ENCODE results near the gene SKIC8. TPM values are rescaled to one million over a fixed set of nuclear protein-coding genes. Genes with fewer than 3 reads are reported as not detected.

SKIC8 gene
- total and polyA plus RNA-seq, 9 donors, result 50.2 to 65.0 (median 54.9) TPM

DNA sequence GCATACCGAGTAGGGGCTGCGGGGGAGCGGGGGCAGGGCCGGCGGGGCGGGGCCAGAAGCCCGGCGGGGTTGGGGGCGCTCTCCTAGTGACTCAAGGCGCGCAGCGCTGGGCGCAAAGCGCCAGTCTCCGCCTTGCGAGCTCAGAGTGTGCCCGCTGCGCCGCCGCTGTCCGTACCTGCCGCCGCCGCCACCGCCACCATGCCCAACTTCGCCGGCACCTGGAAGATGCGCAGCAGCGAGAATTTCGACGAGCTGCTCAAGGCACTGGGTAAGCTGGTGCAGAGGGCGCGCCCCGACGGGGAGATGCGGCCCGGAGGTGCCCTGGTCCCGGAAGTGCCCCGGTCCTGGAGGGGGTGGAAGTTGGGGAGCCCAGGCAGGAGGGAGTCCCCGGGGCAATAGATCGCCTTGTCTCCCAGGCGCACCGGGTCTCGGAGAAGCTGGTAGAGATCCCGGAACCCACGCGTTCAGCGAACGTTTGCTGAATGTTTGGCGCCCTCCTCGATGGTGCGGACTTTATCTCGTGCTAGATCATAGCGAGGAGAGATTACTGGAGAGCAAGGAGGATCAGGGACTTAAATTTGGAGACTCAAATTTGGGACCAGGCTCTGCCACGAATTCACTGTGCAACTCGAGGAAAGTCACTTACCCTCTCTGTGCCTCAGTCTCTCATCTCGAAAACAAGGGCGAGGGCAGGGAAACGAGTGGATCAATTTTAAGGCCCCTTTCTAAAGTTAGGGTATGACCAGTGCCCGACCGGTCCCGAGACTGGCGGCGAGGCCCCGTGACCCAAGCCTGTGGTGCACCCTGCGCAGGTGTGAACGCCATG lies 41.0 kb upstream of the SKIC8 start, which contains the start of gene CRABP1:
TSS of gene CRABP1 (plus strand) at position 123 of the 826 bp plus-strand sequence. CDS start at position 199, 76 bp downstream.
- Histone ChIP-seq H3K4me1 (ENCODE audit: control insufficient read depth, insufficient read depth, low read length) (peaks cover 27% of the 10 kb centered on the region), H3K9me3 (replicated peaks; ENCODE audit: control insufficient read depth, low read depth, low read length) (no peaks in the 10 kb centered on the region), H3K4me3 (ENCODE audit: low read length) (peak within 1 kb of the TSS; percentile 44), H3K36me3 (ENCODE audit: control insufficient read depth, insufficient read depth, low read length) (no peaks in the 10 kb centered on the region), H3K27me3 (ENCODE audit: control insufficient read depth, insufficient read depth, low read length) (peaks cover 69% of the 10 kb centered on the region), H3K27ac (ENCODE audit: low read length) (peak within 1 kb of the TSS; percentile 49)
- 1% methylated on average over 64 of the region's 67 CpGs for WGBS (ENCODE audit: insufficient coverage)
- no peak for DNase-seq

DNA sequence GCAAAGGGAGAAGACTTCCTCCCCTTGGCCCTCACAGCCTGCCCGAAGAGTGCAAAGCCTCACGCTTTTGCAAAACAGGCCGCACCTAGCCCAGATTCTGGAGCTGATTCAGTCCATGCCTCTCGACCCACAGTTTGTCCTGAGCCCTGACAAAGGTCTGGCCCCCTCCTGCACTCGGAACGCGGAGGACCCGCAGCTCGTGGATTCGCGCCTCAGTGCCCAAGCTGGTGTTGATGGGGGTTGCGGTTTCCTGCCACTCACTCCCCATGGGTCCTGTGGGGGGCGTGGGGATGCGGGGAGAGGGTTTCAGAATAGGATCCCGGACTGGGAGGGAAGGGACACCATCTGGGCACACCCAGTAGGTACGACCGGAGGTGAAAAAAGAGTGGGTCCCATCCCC lies 40.1 kb upstream of the SKIC8 start:
- Histone ChIP-seq H3K36me3 (ENCODE audit: control insufficient read depth, insufficient read depth, low read length) (no peaks in the 10 kb centered on the region), H3K4me3 (ENCODE audit: low read length) (no peak overlapping the region), H3K27me3 (ENCODE audit: control insufficient read depth, insufficient read depth, low read length) (peaks cover 69% of the 10 kb centered on the region), H3K4me1 (ENCODE audit: control insufficient read depth, insufficient read depth, low read length) (peaks cover 25% of the 10 kb centered on the region), H3K9me3 (replicated peaks; ENCODE audit: control insufficient read depth, low read depth, low read length) (no peaks in the 10 kb centered on the region), H3K27ac (ENCODE audit: low read length) (no peak overlapping the region)
- WGBS (ENCODE audit: insufficient coverage), result 38% methylated on average over 10 of the region's 17 CpGs
- no peak for DNase-seq

DNA sequence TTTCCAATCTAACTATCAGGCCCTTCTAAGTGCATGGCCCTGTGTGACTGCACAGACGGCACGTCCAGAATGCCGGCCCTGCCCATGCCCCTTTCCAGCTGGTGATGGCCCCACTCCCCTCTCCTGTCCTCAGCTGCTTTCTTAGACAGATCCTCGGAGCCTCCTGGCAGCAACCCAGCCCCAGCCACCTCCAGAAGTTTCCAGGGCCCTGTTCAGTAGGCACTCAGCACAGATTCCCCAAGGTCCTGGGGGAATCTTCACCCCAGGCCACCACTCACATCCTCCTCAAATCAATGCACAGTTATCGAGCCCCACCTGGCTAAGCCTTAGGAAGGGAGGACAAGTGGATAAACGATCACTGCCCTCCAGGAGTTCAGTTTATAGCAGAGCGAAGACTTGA lies 39.4 kb upstream of the SKIC8 start:
- no peak for DNase-seq
- Histone ChIP-seq H3K36me3 (ENCODE audit: control insufficient read depth, insufficient read depth, low read length) (no peaks in the 10 kb centered on the region), H3K4me1 (ENCODE audit: control insufficient read depth, insufficient read depth, low read length) (peaks cover 22% of the 10 kb centered on the region), H3K27me3 (ENCODE audit: control insufficient read depth, insufficient read depth, low read length) (peaks cover 71% of the 10 kb centered on the region), H3K4me3 (ENCODE audit: low read length) (no peak overlapping the region), H3K9me3 (replicated peaks; ENCODE audit: control insufficient read depth, low read depth, low read length) (no peaks in the 10 kb centered on the region), H3K27ac (ENCODE audit: low read length) (no peak overlapping the region)
- WGBS (ENCODE audit: insufficient coverage), result 63% methylated on average over 6 of the region's 7 CpGs

DNA sequence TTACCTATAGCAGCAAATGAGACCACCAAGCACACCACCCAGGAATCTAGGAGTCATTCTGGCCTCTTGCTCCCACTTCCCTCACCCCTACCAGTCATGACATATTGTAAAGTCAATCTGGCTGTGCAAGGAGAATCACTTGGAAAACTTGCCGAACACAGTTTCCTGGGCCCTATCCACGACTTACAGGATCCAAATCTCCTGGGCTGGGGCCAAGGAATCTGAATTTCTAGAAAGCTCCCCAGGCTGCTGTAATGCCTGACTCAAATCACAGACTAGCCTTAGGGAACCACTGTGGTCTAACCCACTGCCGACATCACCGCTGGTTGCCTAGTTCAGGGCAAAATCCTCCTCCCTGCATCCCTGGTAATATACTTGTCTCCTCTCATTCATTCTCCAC lies 36.6 kb upstream of the SKIC8 start:
- 67% methylated on average over 4 of the region's 4 CpGs for WGBS (ENCODE audit: insufficient coverage)
- H3K9me3 ChIP-seq (replicated peaks; ENCODE audit: control insufficient read depth, low read depth, low read length), result no peaks in the 10 kb centered on the region
- no peak for DNase-seq
- peaks cover 12% of the 10 kb centered on the region for H3K4me1 ChIP-seq (ENCODE audit: control insufficient read depth, insufficient read depth, low read length)
- peaks cover 44% of the 10 kb centered on the region for H3K27me3 ChIP-seq (ENCODE audit: control insufficient read depth, insufficient read depth, low read length)
- H3K4me3 ChIP-seq (ENCODE audit: low read length), result no peak overlapping the region
- H3K36me3 ChIP-seq (ENCODE audit: control insufficient read depth, insufficient read depth, low read length), result no peaks in the 10 kb centered on the region
- no peak overlapping the region for H3K27ac ChIP-seq (ENCODE audit: low read length)

DNA sequence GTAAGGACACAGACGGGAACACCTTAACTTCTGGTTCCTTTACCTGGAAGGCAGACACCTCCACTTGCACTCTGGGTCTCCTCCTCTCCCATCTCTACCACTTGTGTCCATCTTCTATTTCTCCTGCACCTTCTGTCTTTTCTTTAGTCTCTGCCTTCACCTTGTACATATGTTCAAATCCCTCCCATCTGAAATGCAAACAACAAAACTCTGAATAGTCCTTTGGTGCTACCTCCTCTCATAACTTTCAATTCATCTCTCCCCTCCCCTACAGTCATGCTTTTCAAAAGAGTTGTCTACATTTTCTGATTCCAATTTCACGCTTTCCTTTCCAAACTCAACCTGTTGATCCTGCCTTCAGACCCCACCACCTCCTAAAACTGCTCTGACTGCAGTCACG lies 35.4 kb upstream of the SKIC8 start:
- no peak for DNase-seq
- no peak overlapping the region for H3K27ac ChIP-seq (ENCODE audit: low read length)

DNA sequence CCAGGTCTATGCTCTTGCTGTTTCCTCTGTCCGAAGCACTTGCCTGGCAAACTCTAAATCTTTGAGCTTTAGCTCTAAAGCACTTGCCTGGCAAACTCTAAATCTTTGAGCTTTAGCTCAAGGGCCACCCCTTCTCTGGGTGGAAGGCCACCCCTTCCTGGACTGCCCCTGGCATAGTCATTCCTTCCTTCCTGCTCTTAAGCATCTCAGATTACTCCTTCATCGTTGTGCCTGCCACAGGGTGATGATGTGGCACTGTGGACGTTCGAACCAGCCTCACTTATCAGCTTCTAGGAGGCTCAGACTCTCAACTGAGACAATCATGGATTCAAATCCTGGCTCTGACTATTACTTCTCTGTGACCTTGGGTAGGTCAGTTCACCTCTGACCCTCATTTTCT lies 30.2 kb upstream of the SKIC8 start:
- no peak for DNase-seq
- 45% methylated on average over 2 of the region's 4 CpGs for WGBS (ENCODE audit: insufficient coverage)
- H3K4me1 ChIP-seq (ENCODE audit: control insufficient read depth, insufficient read depth, low read length), result peaks cover 3% of the 10 kb centered on the region
- H3K4me3 ChIP-seq (ENCODE audit: low read length), result no peak overlapping the region
- no peaks in the 10 kb centered on the region for H3K9me3 ChIP-seq (replicated peaks; ENCODE audit: control insufficient read depth, low read depth, low read length)
- H3K27ac ChIP-seq (ENCODE audit: low read length), result no peak overlapping the region
- H3K36me3 ChIP-seq (ENCODE audit: control insufficient read depth, insufficient read depth, low read length), result no peaks in the 10 kb centered on the region
- H3K27me3 ChIP-seq (ENCODE audit: control insufficient read depth, insufficient read depth, low read length), result peaks cover 4% of the 10 kb centered on the region

More for the DNA sequence above, 35.4 kb upstream of the SKIC8 start:
- no peaks in the 10 kb centered on the region for H3K36me3 ChIP-seq (ENCODE audit: control insufficient read depth, insufficient read depth, low read length)
- peaks cover 33% of the 10 kb centered on the region for H3K27me3 ChIP-seq (ENCODE audit: control insufficient read depth, insufficient read depth, low read length)
- no peak overlapping the region for H3K4me3 ChIP-seq (ENCODE audit: low read length)
- no peaks in the 10 kb centered on the region for H3K9me3 ChIP-seq (replicated peaks; ENCODE audit: control insufficient read depth, low read depth, low read length)
- peaks cover 3% of the 10 kb centered on the region for H3K4me1 ChIP-seq (ENCODE audit: control insufficient read depth, insufficient read depth, low read length)
- WGBS (ENCODE audit: insufficient coverage), result 90% methylated on average over 2 of the region's 3 CpGs

DNA sequence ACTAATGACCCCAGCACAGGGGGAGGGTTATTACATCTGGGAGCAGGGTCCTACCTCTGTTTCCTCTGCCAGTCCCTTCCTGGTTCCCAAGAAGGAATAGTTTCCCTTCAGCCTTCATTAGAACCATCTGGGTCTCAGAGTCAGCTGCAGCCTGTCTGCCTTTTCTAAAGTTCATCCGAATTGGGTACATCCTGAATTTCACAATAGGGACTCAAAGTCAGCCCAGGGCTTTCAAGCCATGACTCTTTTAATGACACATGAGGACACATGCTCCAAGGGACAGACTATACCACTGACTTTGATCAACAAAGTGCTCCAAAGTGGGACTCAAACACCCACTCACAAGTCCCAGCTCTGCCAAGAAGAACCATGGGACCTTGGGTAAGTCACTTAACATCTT lies 28.1 kb upstream of the SKIC8 start:
- DNase-seq, result no peak
- Histone ChIP-seq H3K4me1 (ENCODE audit: control insufficient read depth, insufficient read depth, low read length) (peaks cover 11% of the 10 kb centered on the region), H3K36me3 (ENCODE audit: control insufficient read depth, insufficient read depth, low read length) (no peaks in the 10 kb centered on the region), H3K9me3 (replicated peaks; ENCODE audit: control insufficient read depth, low read depth, low read length) (no peaks in the 10 kb centered on the region), H3K27ac (ENCODE audit: low read length) (no peak overlapping the region), H3K4me3 (ENCODE audit: low read length) (no peak overlapping the region), H3K27me3 (ENCODE audit: control insufficient read depth, insufficient read depth, low read length) (no peaks in the 10 kb centered on the region)
- 23% methylated on average over 1 of the region's 1 CpG for WGBS (ENCODE audit: insufficient coverage)

DNA sequence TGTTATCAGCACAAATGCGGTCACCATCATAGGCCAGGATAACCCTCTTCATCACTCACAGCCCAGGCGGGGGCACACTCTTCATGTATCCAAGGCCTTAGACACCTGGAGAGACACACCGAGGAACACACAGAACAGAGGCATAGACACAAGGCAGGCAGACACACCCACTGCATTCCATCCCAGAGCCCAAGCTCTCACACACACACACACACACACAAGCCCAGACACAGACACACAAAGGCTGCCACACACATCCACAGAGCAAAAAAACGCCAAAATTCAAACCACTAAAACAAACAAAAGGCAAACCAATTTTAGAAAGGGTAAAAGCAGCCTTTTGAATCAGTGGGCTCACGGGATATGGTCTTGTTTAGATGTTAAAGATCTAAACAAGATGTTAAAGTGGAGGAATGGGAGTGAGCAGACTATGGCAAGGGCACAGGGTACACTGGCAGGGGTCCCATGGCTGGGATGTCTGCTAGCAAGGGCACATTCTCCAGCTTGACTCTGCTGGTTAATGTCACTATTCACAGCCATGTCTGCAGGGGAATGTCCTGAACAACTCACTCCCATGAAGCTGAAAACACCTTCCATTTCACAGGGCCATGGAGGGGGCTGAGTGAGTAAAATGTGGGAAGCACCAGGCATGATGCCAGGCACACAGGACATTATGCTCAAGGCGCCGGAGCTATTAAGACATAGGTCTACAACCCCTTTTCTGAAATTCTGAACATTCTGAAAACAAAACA lies 25.9 kb upstream of the SKIC8 start:
- H3K27me3 ChIP-seq (ENCODE audit: control insufficient read depth, insufficient read depth, low read length), result no peaks in the 10 kb centered on the region
- WGBS (ENCODE audit: insufficient coverage), result 67% methylated on average over 4 of the region's 7 CpGs
- H3K4me3 ChIP-seq (ENCODE audit: low read length), result no peak overlapping the region
- H3K36me3 ChIP-seq (ENCODE audit: control insufficient read depth, insufficient read depth, low read length), result no peaks in the 10 kb centered on the region
- no peak for DNase-seq
- no peak overlapping the region for H3K27ac ChIP-seq (ENCODE audit: low read length)
- peaks cover 24% of the 10 kb centered on the region for H3K4me1 ChIP-seq (ENCODE audit: control insufficient read depth, insufficient read depth, low read length)
- H3K9me3 ChIP-seq (replicated peaks; ENCODE audit: control insufficient read depth, low read depth, low read length), result no peaks in the 10 kb centered on the region

DNA sequence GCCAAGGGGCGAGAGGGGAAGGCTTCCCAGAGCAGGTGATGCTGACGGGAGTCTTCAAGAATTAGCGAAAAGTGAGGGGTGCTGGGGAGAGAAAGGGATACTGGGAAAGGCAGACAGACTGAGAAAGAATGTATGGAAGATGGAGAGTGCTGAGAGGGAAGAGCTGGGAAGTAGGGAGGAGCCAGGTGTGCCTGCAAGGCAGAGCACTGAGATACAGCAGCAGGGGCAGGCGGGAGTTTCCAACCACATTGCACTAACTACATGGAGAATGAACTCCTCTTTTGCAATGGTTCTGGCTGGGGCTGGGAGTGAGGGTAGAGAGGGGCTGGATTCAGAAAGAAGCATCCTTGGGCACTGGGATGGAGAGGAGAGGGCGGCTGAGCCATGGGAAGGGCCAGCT lies 24.7 kb upstream of the SKIC8 start:
- Histone ChIP-seq H3K4me1 (ENCODE audit: control insufficient read depth, insufficient read depth, low read length) (peaks cover 24% of the 10 kb centered on the region), H3K4me3 (ENCODE audit: low read length) (no peak overlapping the region), H3K27me3 (ENCODE audit: control insufficient read depth, insufficient read depth, low read length) (no peaks in the 10 kb centered on the region), H3K36me3 (ENCODE audit: control insufficient read depth, insufficient read depth, low read length) (no peaks in the 10 kb centered on the region), H3K9me3 (replicated peaks; ENCODE audit: control insufficient read depth, low read depth, low read length) (no peaks in the 10 kb centered on the region), H3K27ac (ENCODE audit: low read length) (no peak overlapping the region)
- no peak for DNase-seq
- WGBS (ENCODE audit: insufficient coverage), result 98% methylated on average over 4 of the region's 5 CpGs

DNA sequence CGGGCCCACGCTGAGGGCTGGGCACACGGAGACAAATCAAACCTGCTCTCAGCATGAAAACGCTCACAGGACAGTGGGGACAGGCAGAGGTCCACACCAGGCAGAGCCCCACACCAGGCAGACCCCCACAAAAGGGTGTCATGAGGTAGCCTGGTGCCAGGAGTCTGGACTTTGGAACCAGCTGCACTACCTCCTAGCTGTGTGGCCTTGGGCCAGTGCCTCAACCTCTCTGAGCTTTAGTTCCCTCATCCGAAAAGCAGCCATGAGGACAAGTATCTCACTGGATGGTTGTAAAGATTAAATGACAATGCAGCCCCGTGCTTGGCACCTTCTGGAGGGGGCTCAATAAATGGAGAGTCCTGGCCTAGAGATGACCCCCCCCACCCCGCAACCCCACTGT lies 24.3 kb upstream of the SKIC8 start:
- DNase-seq, result no peak

More for the DNA sequence above, 24.3 kb upstream of the SKIC8 start:
- H3K27me3 ChIP-seq (ENCODE audit: control insufficient read depth, insufficient read depth, low read length), result no peaks in the 10 kb centered on the region
- no peaks in the 10 kb centered on the region for H3K36me3 ChIP-seq (ENCODE audit: control insufficient read depth, insufficient read depth, low read length)
- peaks cover 24% of the 10 kb centered on the region for H3K4me1 ChIP-seq (ENCODE audit: control insufficient read depth, insufficient read depth, low read length)
- WGBS (ENCODE audit: insufficient coverage), result 80% methylated on average over 2 of the region's 7 CpGs
- no peaks in the 10 kb centered on the region for H3K9me3 ChIP-seq (replicated peaks; ENCODE audit: control insufficient read depth, low read depth, low read length)
- no peak overlapping the region for H3K27ac ChIP-seq (ENCODE audit: low read length)
- H3K4me3 ChIP-seq (ENCODE audit: low read length), result no peak overlapping the region
